Retina (tissue), 1 donor: ENCODE measurements around the gene DNAH6.
"Not testable (repeated sequence)": the region's sequence is repeated elsewhere in the genome, so short reads cannot be mapped to it uniquely, and the experiment has no call there.

Source experiments
- DNase-seq: peaks from one replicate; pipeline ENCODE4 v3.0.0-alpha.2; 2016

DNAH6 gene

DNA sequence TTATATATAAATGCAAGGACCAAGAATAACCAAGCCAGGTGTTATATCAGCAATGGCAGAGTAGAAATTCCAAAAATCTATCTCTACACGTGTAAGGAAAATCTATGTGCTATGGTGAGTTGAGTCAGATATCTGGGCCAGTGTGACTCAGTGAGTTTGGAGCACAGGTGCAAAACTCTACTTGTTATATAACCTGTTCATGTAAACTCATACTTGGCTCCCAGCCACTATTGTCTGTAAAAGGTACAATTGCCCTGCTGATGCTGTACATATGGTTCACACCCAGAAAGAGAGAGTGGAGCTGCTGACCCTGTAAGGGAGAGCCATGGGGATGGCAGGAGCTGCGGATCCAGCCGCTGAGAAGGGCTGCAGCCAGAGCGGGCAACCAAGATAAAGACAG, 252.5 kb downstream of the DNAH6 start:
- DNase-seq, result no peak

DNA sequence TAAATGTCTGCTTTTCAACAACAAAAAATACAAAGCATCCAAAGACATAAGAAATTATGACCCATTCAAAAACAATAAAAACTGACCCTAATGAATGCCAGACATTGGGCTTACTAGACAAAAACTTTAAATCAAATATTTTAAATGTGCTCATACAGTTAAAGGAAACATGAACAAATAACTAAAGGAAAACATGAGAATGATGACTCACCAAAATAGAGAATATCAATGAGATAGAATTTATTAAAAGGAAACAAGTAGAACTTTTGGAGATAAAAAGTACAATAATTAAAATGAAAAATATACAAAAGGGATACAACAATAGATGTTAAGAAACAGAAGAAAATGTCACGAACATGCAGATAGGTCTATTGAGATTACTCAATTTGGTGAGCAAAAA, 254.0 kb downstream of the DNAH6 start:
- DNase-seq, result no peak

DNA sequence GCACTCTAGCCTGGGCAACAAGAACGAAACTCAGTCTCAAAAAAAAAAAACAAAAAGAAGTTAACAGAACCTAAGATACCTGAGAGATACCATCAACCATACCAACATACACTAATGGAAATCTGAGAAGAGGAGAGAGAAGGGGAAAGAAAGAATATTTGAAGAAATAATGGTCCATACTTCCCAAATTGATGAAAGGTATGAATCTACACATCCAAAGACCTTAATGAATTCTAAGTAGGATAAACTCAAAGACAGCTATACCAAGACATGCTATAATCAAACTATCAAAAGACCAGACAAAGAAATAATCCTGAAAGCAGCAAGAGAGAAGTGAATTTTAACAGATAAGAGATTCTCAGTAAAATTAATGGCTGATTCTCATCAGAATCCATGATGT, 255.0 kb downstream of the DNAH6 start:
- DNase-seq, result no peak

DNA sequence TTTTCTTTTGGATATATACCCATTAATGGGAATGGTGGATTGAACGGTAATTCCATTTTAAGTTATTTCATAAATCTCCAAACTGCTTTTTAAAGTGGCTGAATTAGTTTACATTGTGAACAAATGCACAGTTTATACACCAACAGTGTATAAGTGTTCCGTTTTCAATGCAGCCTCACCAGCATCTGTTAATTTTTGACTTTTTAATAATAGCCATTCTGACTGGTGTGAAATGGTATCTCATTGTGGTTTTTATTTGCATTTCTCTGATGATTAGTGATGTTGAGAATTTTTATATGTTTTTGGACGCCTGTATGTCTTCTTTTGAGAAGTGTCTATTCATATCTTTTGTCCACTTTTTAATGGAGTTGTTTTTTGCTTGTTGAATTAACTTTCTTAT, 257.3 kb downstream of the DNAH6 start:
- not testable (repeated sequence) for DNase-seq

DNA sequence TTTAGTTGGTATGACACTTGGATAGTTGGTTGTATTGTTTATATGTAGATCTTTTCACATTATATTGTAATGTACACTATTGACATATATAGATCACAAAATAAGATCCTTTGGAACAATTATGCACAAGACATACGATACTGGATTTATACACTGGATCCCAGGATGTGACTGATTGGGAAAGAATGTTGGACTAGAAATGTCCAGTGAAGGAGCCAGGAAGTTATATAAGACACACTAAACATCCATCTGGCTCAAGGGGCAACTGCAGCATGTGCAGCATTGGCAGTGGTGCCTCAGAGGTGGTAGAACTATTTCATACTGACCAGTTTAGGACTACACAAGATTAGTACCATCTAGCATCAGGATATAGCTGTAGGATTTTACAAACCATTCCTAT, 259.7 kb downstream of the DNAH6 start:
- no peak for DNase-seq

- DNase-seq, result no peak
Observed at GRCh38 chr2:84778911-84779690, 262.8 kb downstream of the DNAH6 start.

GRCh38 chr2:84779781-84780180, 263.5 kb downstream of the DNAH6 start:
- DNase-seq, result no peak

- peak; percentile 26 for DNase-seq
Observed at GRCh38 chr2:84781942-84782716, 265.8 kb downstream of the DNAH6 start.

DNA sequence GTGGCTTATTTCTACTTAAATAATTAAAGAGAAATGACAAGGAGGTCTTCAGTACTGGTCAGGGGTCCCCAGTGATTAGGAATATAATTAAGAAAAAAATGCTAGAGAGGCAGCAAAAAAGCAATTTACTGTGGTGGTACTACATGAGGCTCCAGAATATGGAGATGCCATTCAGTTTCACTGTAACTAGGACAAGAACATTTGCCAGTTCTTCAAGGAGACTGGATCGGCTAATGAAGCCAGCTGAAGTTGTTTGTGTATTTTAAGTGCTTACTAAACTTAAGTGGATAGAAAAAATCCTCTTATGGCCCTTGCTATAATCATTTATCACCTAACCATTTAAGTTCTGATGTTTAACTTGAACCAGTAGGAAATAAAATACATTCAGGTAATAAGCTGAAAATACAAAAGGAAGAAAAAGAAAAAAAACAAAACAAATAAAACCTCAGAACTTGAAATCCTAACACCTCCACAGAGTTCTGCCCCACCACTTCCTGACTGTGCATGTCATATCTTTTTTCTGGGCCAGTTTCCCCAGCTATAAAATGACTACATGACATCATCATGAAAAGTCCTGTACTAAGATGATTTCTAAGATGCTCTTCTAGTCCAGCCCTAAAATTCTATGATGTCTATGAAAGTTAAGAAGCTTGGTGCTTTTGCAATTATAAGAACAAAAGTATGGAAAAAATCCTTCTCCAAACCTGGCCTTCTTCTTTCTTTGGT, 266.6 kb downstream of the DNAH6 start:
- no peak for DNase-seq

GRCh38 chr2:84785950-84786349, 269.7 kb downstream of the DNAH6 start:
- DNase-seq, result no peak

GRCh38 chr2:84786601-84787000, 270.3 kb downstream of the DNAH6 start:
- no peak for DNase-seq

- DNase-seq, result no peak
Observed at GRCh38 chr2:84788027-84788426, 271.7 kb downstream of the DNAH6 start.

DNA sequence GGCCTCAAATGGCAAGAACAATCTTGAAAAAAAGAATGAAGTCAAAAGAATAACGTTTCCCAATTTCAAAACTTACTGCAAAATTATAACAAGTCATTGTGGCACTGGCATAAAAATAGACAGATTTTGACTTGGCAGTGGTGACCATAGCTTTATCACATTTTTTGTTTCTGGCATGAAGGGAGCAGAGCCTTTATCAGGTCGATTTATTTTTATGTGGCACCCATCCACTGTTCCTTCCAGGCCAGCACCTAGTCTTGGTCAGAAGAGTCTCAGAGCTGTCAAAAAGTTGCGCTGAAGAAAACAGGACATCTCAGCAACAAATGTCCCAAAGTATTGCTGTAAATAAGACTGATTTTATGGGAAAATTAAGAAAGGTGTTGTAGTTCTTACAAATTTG, 272.2 kb downstream of the DNAH6 start:
- DNase-seq, result no peak

DNA sequence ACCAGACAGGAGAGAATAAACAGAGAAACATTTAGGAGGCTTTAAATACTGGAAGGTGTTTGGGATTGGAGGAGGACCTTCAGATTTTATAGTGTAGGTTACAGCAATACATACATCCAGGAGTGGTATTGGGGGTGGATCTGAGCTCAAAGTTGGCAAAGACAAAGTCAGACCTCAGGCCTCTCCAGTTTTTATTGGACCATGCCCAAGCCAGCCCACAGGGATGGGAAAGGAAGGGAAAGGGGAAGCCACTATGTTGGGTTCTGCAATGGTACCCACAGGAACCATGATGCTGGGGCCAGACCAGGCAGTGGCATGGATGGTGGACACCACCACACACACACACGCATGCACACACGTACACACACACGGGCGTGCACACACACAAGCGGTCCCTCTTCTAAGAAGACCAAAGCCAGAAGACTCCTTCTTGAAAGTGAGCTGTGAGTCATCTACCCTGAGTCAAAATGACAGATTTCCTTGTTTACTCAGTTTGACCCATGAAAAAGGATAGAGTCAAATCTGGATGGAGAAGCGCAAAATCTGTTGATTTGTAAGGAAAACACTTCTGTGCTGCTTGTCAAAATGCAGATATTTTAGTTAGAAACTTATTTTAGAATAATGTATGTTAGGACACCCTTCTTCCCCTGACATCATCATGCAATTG, 276.7 kb downstream of the DNAH6 start:
- no peak for DNase-seq

- no peak for DNase-seq
Observed at GRCh38 chr2:84793641-84794040, 277.3 kb downstream of the DNAH6 start.

GRCh38 chr2:84796798-84797197, 280.5 kb downstream of the DNAH6 start:
- no peak for DNase-seq

DNA sequence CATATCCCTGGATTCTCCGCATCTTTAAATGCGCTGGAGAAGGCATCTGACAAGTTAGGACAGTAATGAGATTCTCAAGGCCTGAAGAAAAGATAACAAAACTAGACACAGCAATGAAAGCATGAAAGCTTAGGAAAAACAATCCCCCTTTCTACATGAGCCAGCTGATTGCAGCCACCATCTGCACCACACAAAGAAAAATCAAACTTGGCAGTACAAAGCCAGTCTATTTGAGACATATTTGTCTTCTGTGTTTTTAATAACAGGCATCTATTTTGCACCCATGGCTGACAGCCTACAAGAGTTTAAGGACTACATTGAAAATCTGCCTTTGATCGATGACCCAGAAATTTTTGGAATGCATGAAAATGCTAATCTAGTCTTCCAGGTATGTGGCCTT, 281.0 kb downstream of the DNAH6 start:
- DNase-seq, result no peak

DNA sequence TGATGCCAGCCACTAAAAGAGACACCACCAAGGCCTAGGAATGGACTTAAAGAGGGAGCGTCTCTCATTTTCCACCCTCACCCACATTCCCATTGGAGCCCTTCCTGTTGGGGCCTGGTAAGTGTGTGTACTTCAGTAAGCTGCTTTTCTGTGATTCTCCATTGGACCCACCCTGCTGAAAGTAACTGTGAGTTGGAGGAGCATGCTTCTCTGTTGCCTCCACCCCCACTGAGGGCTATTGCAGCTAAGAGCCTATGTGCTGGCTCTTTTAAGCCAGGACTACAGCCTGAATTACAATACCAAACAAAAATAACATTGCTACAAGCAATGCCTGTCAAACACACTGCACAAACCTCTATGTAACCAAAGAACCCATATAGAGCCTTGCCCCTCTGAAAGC, 283.5 kb downstream of the DNAH6 start:
- DNase-seq, result no peak

- DNase-seq, result no peak
Observed at GRCh38 chr2:84800194-84800805, 284.0 kb downstream of the DNAH6 start.

DNA sequence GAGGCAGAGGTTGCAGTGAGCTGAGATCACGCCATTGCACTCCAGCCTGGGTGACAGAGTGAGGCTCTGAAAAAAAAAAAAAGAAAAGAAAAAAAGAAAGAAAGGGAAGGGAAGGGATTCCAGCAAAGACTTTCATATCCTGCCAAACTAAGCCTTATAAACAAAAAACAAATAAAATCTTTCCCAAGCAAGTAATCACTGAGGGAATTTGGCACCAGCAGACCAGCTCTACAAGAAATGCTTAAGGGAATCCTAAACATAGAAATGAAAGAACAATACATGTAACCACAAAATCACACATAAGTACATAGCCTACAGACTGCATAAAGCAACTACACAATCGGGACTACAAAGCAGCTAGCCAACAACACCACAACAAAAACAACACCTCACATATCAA, 285.5 kb downstream of the DNAH6 start:
- no peak for DNase-seq

DNA sequence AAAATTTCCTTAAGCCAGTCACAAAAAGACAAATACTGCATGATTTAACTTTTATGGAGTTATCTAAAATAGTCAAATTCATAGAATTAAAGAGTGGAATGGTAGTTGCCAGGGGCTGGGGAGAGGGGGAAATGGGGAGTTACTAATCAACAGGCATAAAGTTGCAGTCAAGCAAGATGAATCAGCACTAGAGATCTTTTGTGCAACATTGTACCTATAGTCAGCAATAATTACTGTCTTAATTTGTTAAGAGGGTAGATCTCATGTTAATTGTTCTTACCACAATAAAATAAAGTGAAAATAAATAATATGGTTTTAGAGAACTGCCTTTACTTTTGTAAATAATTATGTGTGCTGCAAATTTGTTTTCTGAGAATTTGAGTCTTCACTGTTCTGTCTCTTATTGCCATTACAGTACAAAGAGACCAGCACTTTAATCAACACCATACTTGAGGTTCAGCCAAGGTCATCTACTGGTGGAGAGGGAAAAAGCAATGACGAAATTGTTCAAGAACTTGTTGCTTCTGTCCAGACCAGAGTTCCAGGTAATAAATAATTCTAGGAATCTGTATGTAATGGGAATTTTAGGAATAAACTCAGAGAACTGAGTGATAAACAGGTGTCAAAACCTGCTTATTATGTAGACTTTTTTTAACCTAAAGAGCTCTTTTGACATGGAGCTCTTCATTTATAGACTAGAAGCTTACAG, 289.1 kb downstream of the DNAH6 start:
- no peak for DNase-seq

GRCh38 chr2:84807063-84807485, 290.8 kb downstream of the DNAH6 start:
- DNase-seq, result no peak
